EL (cell line): ENCODE results near the gene OBI1.
"Not testable (repeated sequence)": the region's sequence is repeated elsewhere in the genome, so short reads cannot be mapped to it uniquely, and the experiment has no call there.

ENCODE experiments used
- DNase-seq: peaks from one replicate; pipeline ENCODE4 v3.0.0-alpha.2; 2016

Gene OBI1

DNA sequence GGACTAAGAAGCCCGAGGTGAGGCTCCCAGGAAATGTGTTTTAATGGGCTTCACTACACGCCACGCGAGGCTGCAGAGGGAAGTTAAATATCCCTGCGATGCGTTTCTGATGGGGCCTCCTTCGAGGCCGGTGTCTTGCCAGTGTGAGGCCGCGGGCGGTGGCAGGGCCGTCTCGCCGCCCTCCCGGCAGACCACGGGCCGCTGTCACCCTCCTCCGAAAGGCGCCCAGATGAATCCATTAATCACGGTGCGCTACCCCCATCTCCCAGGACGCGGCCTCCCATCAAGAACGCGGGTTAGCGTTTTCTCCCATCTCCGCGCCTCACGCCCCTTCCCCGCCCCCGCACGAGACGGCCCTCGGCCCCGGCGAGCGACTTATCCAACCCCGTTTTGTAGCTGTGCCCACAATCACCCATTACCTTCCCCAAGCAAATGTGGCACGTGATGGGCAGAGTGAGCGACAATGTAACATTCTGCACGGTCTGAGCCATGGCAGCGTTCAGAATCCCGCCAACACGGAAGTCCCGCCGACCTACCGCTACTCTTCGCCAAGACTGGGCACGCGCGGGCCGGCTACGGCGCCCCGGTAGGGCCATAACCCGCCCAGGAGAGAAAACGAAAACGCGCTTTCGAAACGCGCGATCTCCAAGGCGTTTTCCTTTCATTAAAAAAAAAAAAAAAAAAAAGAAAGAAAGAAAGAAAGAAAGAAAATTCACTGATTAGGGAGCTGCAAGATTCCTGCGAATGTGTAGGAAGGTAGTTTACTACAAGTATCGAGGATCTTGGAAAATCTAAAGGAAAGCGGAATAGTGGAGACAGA is at the start of gene OBI1:
Gene OBI1, minus strand, starts transcription at position 526 of the 820 bp plus-strand sequence. Its CDS starts 35 bp downstream, at position 491.
- DNase-seq = peak; percentile 83

DNA sequence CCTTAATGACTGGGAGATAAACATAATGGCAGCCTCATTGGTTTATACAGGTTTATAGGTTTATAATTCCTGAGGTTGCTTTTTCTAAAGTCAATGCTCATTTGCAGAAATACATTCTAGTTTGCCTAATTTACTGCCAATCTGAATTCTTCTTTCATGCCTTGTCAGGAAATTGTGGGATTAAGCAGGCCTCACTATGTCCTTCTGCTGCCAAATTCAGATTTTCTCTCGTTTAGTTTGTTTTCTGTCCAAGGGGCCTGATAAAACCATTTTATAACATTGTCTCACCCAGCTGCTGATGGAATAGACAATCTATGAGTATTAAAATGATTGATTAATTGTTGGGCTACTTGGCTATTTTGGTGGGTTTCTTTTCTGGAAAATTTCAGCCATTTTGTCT is 42.4 kb upstream of the OBI1 start:
- DNase-seq = no peak

DNA sequence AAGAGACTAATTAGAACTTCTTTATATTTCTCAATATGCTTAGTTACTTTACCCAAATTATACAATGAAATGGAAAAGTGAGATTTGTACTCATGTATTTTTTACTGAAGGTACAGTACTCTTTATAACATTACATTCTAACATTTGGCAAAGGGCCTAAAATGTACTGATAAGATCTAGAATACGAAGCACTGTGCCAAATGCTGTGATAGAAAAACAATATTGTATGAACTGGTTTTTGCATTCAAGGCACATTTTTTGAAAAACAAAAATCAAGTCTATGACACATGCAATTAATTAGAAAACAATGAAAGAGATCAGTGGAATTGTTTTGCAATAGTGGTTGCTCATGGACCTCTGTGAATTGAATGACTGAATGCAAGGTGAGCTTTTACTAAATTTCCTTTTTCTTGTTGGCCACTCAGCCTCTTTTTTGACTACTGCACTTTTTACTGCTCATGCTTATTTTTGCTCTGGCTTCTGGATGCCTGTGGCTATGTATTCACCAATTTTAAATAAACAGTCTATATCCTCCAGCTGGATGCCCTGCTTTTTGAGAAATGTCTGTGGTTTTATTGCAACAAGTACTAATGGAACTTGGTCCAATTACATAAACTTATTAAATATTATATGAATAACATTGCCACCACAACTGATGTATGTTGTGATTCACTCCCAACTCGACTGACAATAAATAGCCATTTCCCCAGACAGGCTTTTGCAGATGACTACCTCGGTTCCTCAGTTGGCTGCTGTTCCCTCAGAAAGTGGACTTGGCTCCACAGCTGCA is 41.4 kb upstream of the OBI1 start:
- peak; percentile 9 for DNase-seq

GRCh38 chr13:78689011-78689410 is 30.1 kb upstream of the OBI1 start:
- no peak for DNase-seq

GRCh38 chr13:78686461-78686860 is 27.5 kb upstream of the OBI1 start:
- no peak for DNase-seq

DNA sequence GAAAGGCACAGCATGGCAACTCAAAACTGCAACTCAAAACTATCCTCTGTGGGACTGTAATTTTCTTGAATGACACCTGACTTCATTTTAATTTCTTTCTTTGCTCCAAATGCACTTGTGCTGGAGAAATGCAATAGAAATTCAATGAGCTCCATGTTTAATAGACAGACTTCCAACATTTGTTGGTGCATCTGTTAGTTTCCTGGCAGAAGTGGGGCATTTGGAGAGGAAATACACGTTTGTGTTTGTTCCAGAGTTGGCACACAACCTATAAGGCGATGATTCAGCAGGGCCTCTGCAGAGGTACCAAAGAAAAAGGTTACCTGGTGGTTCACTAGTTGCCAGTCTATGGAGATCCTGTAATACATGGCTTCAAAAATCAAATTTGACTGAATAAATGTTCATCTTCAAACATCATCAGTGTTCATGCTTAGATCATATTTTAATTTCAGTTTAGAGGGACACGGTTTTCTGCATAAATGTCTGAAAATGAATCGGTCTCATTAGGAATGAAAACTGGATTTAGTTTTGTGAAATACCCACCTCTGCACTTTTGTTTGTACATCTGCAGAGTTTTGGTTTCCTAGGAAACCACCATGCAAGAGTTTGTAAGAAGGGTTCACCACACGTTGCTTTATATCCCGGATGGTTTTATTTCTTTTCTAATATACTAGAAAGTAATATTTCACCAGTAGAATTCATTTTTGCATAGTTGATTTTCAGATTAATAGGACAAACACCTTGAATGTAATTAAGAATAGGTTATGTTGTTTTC is 21.8 kb upstream of the OBI1 start:
- no peak for DNase-seq

- DNase-seq = no peak
Observed at GRCh38 chr13:78680115-78680561, 21.2 kb upstream of the OBI1 start.

DNA sequence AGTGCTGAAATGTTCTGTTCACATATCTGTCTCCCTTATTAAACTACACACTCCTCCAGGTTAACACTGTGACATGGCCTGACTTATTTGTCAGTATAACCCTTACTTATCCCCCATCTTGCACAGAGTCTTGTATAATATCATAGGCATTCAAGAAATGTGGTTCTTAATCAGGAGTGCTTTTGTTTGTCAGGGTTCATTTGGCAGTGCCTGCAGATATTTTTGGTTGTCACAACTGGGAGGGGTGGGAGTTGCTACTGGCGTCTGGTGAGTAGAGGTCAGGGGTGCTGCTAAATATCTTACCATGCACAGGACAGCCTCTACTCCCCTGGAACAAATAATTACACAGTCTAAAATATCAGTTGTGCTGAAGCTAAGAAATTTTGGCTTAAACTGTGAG is 20.4 kb upstream of the OBI1 start:
- no peak for DNase-seq

DNA sequence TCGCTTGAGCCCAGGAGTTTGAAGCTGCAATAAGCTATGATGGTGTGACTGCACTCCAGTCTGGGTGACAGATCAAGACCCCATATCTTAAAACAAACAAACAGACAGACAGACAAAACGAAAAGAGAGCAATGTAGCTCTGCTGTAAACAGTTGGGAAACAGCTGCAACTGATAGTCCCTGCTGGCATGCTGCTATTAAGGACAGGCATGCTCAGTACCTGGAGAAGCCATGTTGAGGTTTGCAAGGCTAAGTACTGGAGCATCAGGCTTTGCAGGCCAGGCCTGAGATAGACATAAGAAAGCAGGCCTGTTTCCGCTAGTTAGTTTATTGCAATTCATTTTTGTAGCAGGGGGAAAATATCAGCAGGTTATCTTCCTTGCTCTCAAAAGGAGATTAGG is 16.2 kb upstream of the OBI1 start:
- DNase-seq = no peak

GRCh38 chr13:78674638-78675037 is 15.7 kb upstream of the OBI1 start:
- no peak for DNase-seq

DNA sequence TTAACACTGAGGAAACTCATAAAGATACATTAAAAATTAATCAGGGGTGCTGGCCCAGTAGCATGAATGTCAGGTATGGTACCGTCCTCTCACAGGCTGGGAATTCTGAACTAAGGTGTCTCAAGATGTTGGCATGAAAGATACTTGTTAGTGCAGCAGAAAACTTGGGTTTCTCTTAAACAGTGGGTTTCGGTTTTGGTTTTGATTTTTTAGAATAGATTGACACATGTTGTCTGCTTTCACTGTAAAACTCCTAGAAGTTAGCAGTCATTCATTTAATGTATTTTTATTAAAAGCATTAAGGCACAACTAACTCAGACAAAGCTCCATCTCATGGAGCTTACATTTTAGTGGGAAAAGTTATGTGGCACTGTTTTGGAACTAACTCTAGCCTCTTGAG is 3.5 kb upstream of the OBI1 start:
- DNase-seq = no peak

DNA sequence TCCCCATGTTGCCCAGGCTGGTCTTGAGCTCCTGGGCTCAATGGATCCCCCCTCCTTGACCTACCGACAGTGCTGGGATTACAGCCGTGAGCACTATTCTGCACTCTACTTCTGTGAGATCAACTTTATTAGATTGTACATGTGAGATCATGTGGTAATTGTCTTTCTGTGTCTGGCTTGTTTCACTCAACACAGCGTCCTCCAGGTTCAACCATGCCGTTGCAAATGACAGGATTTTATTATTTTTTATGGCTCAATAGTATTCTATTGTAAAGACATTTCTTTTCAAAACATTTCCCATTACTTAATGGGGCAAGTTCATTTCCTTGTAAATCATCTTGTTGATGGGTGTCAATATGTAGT is 1.5 kb upstream of the OBI1 start:
- no peak for DNase-seq

DNA sequence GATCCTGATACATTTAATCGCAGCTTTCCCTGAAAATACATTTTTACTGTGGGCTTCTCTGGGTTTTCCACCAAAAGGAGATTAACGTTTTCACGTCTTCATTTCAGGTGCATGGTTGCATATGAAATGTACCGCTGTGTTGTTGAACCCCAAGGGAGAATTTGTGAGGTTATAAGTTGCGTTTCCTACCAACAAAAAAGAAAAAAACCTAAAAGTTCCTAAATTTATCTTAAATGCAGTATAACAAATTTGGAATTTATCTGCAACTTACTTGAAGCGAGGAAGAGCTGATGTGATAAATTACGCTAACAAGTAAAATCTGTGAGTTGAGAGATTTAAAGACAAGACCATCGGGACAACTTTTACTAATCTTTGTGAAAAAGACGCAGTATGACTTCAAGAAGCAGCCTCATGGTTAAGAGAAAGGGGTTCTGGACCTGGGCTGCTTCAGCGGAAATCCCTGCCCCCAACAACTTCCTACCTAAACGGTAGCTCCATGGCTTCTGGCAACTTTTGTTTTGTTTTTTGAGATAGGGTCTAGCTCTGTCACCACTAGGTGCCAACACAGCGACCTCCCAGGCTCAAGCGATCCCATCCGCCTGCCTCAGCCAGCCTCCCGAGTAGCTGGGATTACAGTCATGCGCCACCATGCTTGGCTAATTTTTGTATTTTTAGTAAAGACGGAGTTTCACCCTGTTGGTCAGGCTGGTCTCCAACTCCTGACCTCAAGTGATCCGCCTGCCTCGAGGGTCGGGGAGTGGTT is 958 bp upstream of the OBI1 start:
- no peak for DNase-seq

DNA sequence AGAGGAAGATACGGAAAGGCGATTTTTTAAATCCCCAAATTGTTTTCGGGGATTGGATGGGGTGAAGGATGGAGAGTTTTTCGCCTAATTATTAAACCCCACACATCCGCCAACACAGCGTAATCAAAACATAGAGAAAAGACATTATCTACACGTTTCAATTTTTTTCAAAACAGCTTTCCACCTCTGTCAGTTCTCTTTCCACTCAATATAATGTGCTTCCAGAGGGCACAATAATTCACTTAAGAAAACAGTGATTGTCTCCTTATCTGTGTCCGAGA is 435 bp upstream of the OBI1 start:
- no peak for DNase-seq

DNA sequence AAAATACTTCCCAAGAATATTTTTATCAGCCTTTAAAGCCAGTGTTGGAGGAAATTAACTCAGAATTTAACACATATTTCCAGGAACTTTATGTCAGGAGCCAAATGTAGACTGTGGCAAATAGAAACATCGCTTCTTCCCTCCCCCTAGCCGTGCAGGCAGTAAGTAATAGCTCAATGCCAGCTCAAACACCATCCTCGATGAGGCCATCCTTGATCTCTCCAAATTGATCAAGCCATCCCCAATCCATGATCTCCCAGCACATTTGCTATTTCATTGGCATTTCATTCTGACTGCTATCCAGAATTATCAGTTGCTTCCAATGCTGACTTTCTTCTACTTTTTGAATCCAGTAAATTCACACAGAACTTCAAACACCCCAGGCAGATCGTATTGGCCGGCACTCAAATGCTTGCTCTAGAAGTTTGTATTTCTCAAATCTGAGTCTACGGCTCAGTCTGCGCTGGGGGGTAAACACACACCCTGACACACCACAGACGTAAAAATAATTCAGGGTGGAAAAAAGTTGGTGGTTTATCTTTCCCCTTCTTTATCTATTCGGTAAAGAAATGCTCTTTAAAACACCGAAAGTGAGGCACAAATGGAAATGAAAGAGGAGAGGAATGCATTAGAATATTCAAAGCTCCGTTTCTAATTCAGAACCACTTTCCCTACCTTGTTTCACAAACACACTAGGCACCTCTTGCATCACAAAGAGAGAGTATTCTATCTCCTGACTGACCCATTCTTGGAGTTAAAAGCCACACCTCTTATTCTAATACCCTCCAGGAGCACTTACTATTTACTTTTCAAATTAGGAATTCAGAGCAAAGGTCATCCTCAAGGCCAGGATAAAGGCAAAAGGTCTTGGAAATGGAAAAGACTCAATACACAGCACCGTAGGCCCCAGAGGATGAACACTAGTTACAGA is 991 bp downstream of the OBI1 start:
- peak; percentile 6 for DNase-seq

DNA sequence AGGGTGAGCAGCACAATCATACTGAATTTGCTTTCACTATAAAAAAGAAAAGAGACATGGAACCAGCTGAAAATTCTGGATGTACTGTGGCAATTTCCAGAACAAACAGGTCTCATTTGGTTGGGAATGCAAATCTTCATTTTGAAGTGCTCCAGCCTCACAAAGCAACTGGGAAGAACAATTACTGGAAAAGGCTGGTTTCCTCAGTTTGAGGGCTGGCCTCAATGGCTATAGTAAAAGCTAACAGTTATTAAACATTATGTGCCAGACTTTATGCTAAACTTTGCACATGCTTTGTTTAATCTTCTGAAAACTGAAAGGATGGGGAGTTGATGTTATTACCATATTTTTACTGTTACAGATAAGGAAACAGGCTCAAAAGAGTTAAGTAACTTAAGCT is 3.0 kb downstream of the OBI1 start:
- no peak for DNase-seq

GRCh38 chr13:78655007-78655406 is 3.9 kb downstream of the OBI1 start:
- DNase-seq = no peak

DNA sequence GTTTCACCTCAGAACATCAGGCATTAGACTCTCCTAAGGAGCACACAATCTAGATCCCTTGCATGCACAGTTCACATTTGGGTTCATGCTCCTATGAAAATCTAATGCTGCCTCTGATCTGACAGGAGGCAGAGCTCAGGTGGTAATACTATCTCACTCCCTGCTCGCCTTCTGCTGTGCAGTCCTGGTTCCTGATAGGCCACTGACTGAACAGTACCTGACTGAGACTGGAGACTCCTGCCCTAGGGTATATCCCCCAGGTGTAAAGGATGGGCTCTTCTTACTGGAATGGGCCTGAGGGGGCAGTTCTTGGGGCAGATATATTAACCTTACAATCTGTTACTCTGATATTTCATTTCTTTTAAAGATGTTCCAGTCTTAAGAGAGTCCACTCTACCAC is 6.3 kb downstream of the OBI1 start:
- DNase-seq = no peak

DNA sequence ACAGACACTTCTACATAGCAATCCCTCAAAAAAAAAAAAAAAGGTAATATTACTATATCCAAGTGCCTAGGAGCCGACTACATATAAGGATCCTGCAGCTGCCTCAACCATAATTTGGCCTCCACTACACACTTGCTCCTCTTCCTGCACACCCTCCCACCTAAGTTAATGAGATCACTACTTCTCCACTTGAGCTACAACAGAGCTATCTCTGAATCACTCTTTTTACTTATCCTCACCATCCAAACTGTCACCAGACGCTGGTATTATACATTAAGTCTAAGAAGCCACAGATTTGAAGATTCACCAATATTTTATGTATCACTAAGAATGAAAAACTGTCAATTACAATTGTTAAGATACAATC is 8.3 kb downstream of the OBI1 start:
- DNase-seq = no peak

- no peak for DNase-seq
Observed at GRCh38 chr13:78649997-78650716, 8.8 kb downstream of the OBI1 start.

DNA sequence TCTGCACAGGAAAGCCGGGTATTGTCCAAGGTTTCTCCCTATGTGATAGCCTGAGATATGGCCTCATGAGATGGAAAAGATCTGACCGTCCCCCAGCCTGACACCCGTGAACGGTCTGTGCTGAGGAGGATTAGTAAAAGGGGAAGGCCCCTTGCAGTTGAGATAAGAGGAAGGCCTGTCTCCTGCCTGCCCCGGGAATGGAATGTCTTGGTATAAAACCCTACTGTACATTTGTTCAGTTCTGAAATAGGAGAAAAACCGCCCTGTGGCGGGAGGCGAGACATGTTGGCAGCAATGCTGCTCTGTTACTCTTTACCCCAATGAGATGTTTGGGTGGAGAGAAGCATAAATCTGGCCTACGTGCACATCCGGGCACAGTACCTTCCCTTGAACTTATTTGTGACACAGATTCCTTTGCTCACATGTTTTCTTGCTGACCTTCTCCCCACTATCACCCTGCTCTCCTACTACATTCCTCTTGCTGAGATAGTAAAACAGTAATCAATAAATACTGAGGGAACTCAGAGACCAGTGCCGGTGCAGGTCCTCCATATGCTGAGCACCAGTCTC is 11.8 kb downstream of the OBI1 start:
- not testable (repeated sequence) for DNase-seq
